ENCODE data around the gene AIF1L. TPM values are rescaled to one million over a fixed set of nuclear protein-coding genes. Genes with fewer than 3 reads are reported as not detected.

Gene AIF1L
- total and polyA plus RNA-seq, 2 of the 4 experiments (the other 2 are of a cell fraction) = 0.18 to 0.19 TPM

DNA sequence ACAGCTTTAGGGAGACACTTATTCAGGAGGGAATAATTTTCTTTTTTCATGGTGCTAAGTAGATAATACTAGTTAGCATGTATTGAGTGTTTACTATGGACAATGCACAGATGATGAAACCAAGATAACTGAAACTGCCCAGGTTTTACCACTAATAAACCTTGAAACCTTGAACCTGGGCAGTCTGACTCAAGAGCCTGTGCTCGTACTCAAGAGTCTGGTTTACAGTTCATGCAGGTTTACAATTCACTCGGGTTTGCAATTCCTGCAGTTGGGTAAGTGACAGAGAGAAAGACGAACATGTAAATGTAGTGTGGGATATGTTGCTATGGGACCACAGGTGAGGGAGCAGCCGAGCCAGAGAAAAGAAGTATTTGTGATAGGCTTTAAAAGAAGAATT is 57.3 kb downstream of the AIF1L start:
- peaks cover 47% of the 10 kb centered on the region for H3K36me3 ChIP-seq (ENCODE audit: control insufficient read depth, insufficient read depth, low read length)
- BruUV-seq (replicated peaks) = no TSS peak
- H3K27ac ChIP-seq (ENCODE audit: insufficient read depth, low read length) = no peak overlapping the region
- no peak overlapping the region for H4K8ac ChIP-seq (ENCODE audit: low read depth in 2 of 2, low read length in 2 of 2)
- no peak for TF ChIP-seq NFE2L2 (IDR thresholded peaks at IDR 0.05; ENCODE audit: low read depth, low read length)
- TF ChIP-seq POLR2A (IDR thresholded peaks at IDR 0.05; ENCODE audit: low read depth, low read length) = no peak
- TF ChIP-seq, protein P1, sequence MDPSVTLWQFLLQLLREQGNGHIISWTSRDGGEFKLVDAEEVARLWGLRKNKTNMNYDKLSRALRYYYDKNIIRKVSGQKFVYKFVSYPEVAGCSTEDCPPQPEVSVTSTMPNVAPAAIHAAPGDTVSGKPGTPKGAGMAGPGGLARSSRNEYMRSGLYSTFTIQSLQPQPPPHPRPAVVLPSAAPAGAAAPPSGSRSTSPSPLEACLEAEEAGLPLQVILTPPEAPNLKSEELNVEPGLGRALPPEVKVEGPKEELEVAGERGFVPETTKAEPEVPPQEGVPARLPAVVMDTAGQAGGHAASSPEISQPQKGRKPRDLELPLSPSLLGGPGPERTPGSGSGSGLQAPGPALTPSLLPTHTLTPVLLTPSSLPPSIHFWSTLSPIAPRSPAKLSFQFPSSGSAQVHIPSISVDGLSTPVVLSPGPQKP (IDR thresholded peaks at IDR 0.05; ENCODE audit: borderline replicate concordance, low read depth, low read length) = no peak
- no peak for TF ChIP-seq MXI1 (IDR thresholded peaks at IDR 0.05; ENCODE audit: borderline replicate concordance, low read depth, low read length)
- TF ChIP-seq RFX5 (IDR thresholded peaks at IDR 0.05; ENCODE audit: low read depth, low read length) = no peak
- no peak for TF ChIP-seq SMC3 (IDR thresholded peaks at IDR 0.05; ENCODE audit: low read depth, low read length)
- TF ChIP-seq BHLHE40 (IDR thresholded peaks at IDR 0.05; ENCODE audit: low read depth, low read length) = no peak
- TF ChIP-seq MAFK (IDR thresholded peaks at IDR 0.05; ENCODE audit: low read depth, low read length) = no peak
- TF ChIP-seq, protein P2, sequence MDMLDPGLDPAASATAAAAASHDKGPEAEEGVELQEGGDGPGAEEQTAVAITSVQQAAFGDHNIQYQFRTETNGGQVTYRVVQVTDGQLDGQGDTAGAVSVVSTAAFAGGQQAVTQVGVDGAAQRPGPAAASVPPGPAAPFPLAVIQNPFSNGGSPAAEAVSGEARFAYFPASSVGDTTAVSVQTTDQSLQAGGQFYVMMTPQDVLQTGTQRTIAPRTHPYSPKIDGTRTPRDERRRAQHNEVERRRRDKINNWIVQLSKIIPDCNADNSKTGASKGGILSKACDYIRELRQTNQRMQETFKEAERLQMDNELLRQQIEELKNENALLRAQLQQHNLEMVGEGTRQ (IDR thresholded peaks at IDR 0.05; ENCODE audit: low read depth, low read length) = no peak
- no peak for TF ChIP-seq CEBPB (IDR thresholded peaks at IDR 0.05; ENCODE audit: low read depth, low read length)
- no peaks in the 10 kb centered on the region for H3K9me1 ChIP-seq (ENCODE audit: insufficient read depth, low read length)
- no peak overlapping the region for H2BK120ac ChIP-seq (ENCODE audit: low read depth, low read length)
- H3K18ac ChIP-seq (ENCODE audit: low read depth, low read length) = no peak overlapping the region
- no peaks in the 10 kb centered on the region for H3K27me3 ChIP-seq (ENCODE audit: control insufficient read depth, insufficient read depth, low read length)
- ATAC-seq (ENCODE audit: low read depth) (no peak), DNase-seq (no peak)
- H2BK5ac ChIP-seq (ENCODE audit: low read depth, low read length, poor library complexity, severe bottlenecking) = no peak overlapping the region
- H3K23ac ChIP-seq (ENCODE audit: low read depth, low read length) = no peak overlapping the region
- peaks cover 0 to 10% of the 10 kb centered on the region in 2 experiments; a peak in 2 of 4 replicates for H3K79me1 ChIP-seq (ENCODE audit: low read depth in 1 of 2, low read length in 2 of 2)
- H3K56ac ChIP-seq (ENCODE audit: extremely low read depth, insufficient read depth, low read length) = no peak overlapping the region
- no peak overlapping the region for H3K4me2 ChIP-seq (ENCODE audit: low read depth, low read length)
- H2AK5ac ChIP-seq (ENCODE audit: low read depth, low read length) = no peak overlapping the region
- CTCF ChIA-PET = no interaction called here
- H4K5ac ChIP-seq (ENCODE audit: low read depth, low read length) = no peak overlapping the region
- in situ Hi-C loops (cut with MboI; ENCODE audit: low sequenced_read_pairs) = no loop called here
- no peak overlapping the region for H3K4me3 ChIP-seq (ENCODE audit: insufficient read depth, low read depth, low read length)
- H2AK9ac ChIP-seq (replicated peaks; ENCODE audit: low read depth, low read length, poor library complexity) = no peak overlapping the region
- 0 out of 2 replicates have a peak, but pooled peaks cover 4% of the 10 kb centered on the region for H4K20me1 ChIP-seq (ENCODE audit: insufficient read depth, low read length)
- no peak overlapping the region for H3K14ac ChIP-seq (replicated peaks; ENCODE audit: low read depth, low read length)
- H3K4ac ChIP-seq (ENCODE audit: low read depth, low read length) = no peak overlapping the region
- H3K9ac ChIP-seq (ENCODE audit: low read depth, low read length) = no peak overlapping the region
- POLR2A ChIA-PET (ENCODE audit: unreplicated experiment) = no interaction called here
- 80% methylated on average over 1 of the region's 4 CpGs; no CpG with 5 or more reads in 1 of the 2 experiments for WGBS, 2 experiments (ENCODE audit: extremely low coverage in 2 of 2, insufficient read length in 1 of 2)
- intact Hi-C loops (cut with micrococcal nuclease) = no loop called here
- no peaks in the 10 kb centered on the region for H3K4me1 ChIP-seq (ENCODE audit: control insufficient read depth, insufficient read depth, low read length)
- dilution Hi-C loops (cut with HindIII; ENCODE audit: low sequenced_read_pairs, unreplicated experiment) = no loop called here
- H2BK20ac ChIP-seq (ENCODE audit: low read depth, low read length) = no peak overlapping the region
- H2AFZ ChIP-seq (replicated peaks; ENCODE audit: low read length, poor library complexity) = no peak overlapping the region
- H3K9me3 ChIP-seq (ENCODE audit: control insufficient read depth, insufficient read depth, low read length) = no peaks in the 10 kb centered on the region
- H4K91ac ChIP-seq (ENCODE audit: insufficient read depth, low read depth, low read length) = no peak overlapping the region
- H2BK15ac ChIP-seq (ENCODE audit: low read depth, low read length) = no peak overlapping the region

Measured in IMR-90 (cell line).